MM.1S (cell line): ENCODE measurements around the gene HDLBP.

Experiments
- DNase-seq: peaks from one replicate; pipeline ENCODE4 v3.0.0-alpha.2; 2015
- H2AFZ ChIP-seq: fragments of 300-600 bp; sonication (generic); 2 replicates; pipeline ENCODE4 v1.6.0; 2016; ENCODE audit warnings: antibody characterized with exemption, low read length
- H3F3A ChIP-seq: fragments of 300-600 bp; sonication (generic); 2 replicates; pipeline ENCODE4 v1.6.1; 2016; ENCODE audit warnings: mild to moderate bottlenecking, antibody characterized with exemption, low read length, moderate library complexity, mixed read lengths; ENCODE audit not compliant: insufficient read depth
- H3K27ac ChIP-seq: fragments of 300-600 bp; sonication (generic); 2 replicates; pipeline ENCODE4 v1.5.1; 2016; ENCODE audit warnings: mild to moderate bottlenecking, low read length
- H3K27me3 ChIP-seq: fragments of 300-600 bp; sonication (generic); replicated peaks from 2 replicates; pipeline ENCODE4 v1.6.0; 2016; ENCODE audit warnings: low read length; ENCODE audit not compliant: insufficient read depth
- H3K36me3 ChIP-seq: fragments of 300-600 bp; sonication (generic); replicated peaks from 2 replicates; pipeline ENCODE4 v1.6.1; 2016; ENCODE audit warnings: mild to moderate bottlenecking, low read length, mixed read lengths; ENCODE audit not compliant: insufficient read depth
- H3K4me1 ChIP-seq: fragments of 300-600 bp; sonication (generic); 2 replicates; pipeline ENCODE4 v1.6.1; 2016; ENCODE audit warnings: low read length, mixed read lengths
- H3K4me2 ChIP-seq: fragments of 300-600 bp; sonication (generic); 2 replicates; pipeline ENCODE4 v1.6.0; 2016; ENCODE audit warnings: low read depth, low read length
- H3K4me3 ChIP-seq: fragments of 300-600 bp; sonication (generic); 2 replicates; pipeline ENCODE4 v1.5.1; 2016; ENCODE audit warnings: low read length, mixed read lengths
- H3K79me2 ChIP-seq: fragments of 300-600 bp; sonication (generic); 2 replicates; pipeline ENCODE4 v1.6.1; 2016; ENCODE audit warnings: mixed run types, low read length, mixed read lengths
- H3K9ac ChIP-seq: fragments of 300-600 bp; sonication (generic); 2 replicates; pipeline ENCODE4 v1.6.1; 2016; ENCODE audit warnings: low read length, mixed read lengths
- H3K9me2 ChIP-seq: fragments of 300-600 bp; sonication (generic); replicated peaks from 2 replicates; pipeline ENCODE4 v1.6.1; 2016; ENCODE audit warnings: mild to moderate bottlenecking, low read length, mixed read lengths; ENCODE audit not compliant: insufficient read depth
- H3K9me3 ChIP-seq: fragments of 300-600 bp; sonication (generic); replicated peaks from 2 replicates; pipeline ENCODE4 v1.6.1; 2016; ENCODE audit warnings: mild to moderate bottlenecking, low read length, mixed read lengths; ENCODE audit not compliant: insufficient read depth
- H4K20me1 ChIP-seq: fragments of 300-600 bp; sonication (generic); 2 replicates; pipeline ENCODE4 v1.6.1; 2016; ENCODE audit warnings: mild to moderate bottlenecking, low read length, moderate library complexity, mixed read lengths; ENCODE audit not compliant: insufficient read depth
- CTCF ChIP-seq: fragments of 300-600 bp; sonication (generic); IDR thresholded peaks from 2 replicates; pipeline ENCODE4 v1.5.1; 2016; ENCODE audit warnings: antibody characterized with exemption, low read length, mixed read lengths
- EZH2 ChIP-seq: fragments of 300-600 bp; sonication (generic); optimal IDR thresholded peaks from 2 replicates; pipeline ENCODE3; 2017; ENCODE audit warnings: low read depth, mild to moderate bottlenecking, antibody characterized with exemption, low read length, mixed read lengths
- EZH2phosphoT487 ChIP-seq: fragments of 300-600 bp; sonication (generic); IDR thresholded peaks from 2 replicates; pipeline ENCODE4 v1.6.1; 2018; ENCODE audit warnings: antibody characterized with exemption, low read length

Gene HDLBP

GRCh38 chr2:241309684-241310117 is 5.8 kb downstream of the HDLBP start:
- Histone ChIP-seq H3K4me1 (peaks cover 55% of the 10 kb centered on the region), H3K9me3 (no peaks in the 10 kb centered on the region), H3K4me2 (peak overlapping the region; percentile 64; the same call in 1 of the 2 replicates), H4K20me1 (no peaks in the 10 kb centered on the region), H3K79me2 (peaks cover 96% of the 10 kb centered on the region), H3K9me2 (no peaks in the 10 kb centered on the region), H3K9ac (peak overlapping the region; percentile 24; the same call in 1 of the 2 replicates), H3K27ac (peak overlapping the region; percentile 70), H3K4me3 (no peak overlapping the region), H3K27me3 (no peaks in the 10 kb centered on the region), H3K36me3 (no peaks in the 10 kb centered on the region), H3F3A (peaks cover 36% of the 10 kb centered on the region), H2AFZ (no peak overlapping the region)
- TF ChIP-seq EZH2 (no peak), EZH2phosphoT487 (no peak), CTCF (no peak)
- DNase-seq, result peak; percentile 79

DNA sequence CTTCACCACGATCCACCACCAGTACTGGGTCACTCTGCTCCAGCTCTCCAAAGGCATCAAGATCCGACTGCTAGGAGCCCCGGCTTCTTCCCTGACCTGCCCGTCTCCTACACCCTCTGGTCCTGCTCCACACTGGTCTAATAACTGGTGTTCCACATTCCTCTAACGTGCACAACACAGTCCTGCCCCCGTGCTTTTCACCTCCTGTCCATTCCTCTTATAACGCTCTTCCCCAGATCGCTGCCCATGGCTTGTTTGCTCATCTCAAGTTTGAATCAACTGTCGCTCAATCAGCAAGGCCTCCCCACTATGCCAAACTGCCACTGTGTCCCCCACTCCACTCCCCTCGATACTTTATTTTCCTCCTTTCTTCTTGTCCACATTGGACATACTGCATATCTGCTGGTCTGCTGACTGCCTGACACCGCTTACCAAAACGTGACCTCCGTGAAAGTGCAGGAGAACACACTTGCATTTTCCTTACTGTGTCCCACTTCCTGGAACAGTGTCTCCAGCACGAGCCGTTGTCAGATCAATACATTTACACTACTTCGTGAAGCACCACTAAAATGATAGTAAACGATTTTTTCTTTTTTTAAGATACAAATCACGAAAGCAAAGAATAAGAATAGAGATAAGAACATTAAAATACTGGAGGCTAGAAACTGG is 6.5 kb downstream of the HDLBP start:
- no peak overlapping the region for H3K4me3 ChIP-seq
- peak overlapping the region; percentile 70 for H3K27ac ChIP-seq
- TF ChIP-seq CTCF (no peak), EZH2phosphoT487 (no peak), EZH2 (no peak)
- no peaks in the 10 kb centered on the region for H4K20me1 ChIP-seq
- H3K9ac ChIP-seq, result peak overlapping the region; percentile 24; the same call in 1 of the 2 replicates
- no peaks in the 10 kb centered on the region for H3K9me3 ChIP-seq
- H2AFZ ChIP-seq, result no peak overlapping the region
- H3K27me3 ChIP-seq, result no peaks in the 10 kb centered on the region
- peaks cover 52% of the 10 kb centered on the region for H3K4me1 ChIP-seq
- H3F3A ChIP-seq, result peaks cover 36% of the 10 kb centered on the region
- H3K79me2 ChIP-seq, result peaks cover 96% of the 10 kb centered on the region
- peak overlapping the region; percentile 64; the same call in 1 of the 2 replicates for H3K4me2 ChIP-seq
- H3K36me3 ChIP-seq, result no peaks in the 10 kb centered on the region
- H3K9me2 ChIP-seq, result no peaks in the 10 kb centered on the region
- DNase-seq, result no peak

DNA sequence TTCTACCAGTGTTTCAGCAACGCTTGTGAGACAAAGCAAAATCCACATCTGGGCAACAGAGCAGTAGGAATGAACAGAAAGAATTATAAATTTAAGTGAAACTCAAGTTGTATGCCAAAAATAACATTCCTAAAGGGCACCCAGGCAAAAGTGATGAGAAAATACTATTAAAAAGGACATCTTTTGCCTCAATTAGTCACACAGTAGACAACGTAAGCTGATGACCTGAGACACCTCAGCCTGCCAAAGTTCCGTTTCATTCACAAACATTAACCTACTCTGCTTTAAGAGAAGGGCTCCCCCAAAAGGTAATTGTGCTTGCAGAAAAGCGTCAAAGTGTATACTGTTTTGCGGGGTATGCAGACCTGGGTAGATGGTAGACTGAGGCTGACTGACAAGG is 7.2 kb downstream of the HDLBP start:
- Histone ChIP-seq H3K4me2 (no peak overlapping the region), H3K27me3 (no peaks in the 10 kb centered on the region), H3K4me1 (peaks cover 48% of the 10 kb centered on the region), H2AFZ (no peak overlapping the region), H4K20me1 (no peaks in the 10 kb centered on the region), H3F3A (peaks cover 36% of the 10 kb centered on the region), H3K9me3 (no peaks in the 10 kb centered on the region), H3K27ac (no peak overlapping the region), H3K36me3 (no peaks in the 10 kb centered on the region), H3K4me3 (no peak overlapping the region), H3K79me2 (peaks cover 96% of the 10 kb centered on the region), H3K9me2 (no peaks in the 10 kb centered on the region), H3K9ac (no peak overlapping the region)
- DNase-seq, result no peak
- TF ChIP-seq CTCF (no peak), EZH2 (no peak), EZH2phosphoT487 (no peak)
